ENCODE data around the gene PNPLA3.

DNA sequence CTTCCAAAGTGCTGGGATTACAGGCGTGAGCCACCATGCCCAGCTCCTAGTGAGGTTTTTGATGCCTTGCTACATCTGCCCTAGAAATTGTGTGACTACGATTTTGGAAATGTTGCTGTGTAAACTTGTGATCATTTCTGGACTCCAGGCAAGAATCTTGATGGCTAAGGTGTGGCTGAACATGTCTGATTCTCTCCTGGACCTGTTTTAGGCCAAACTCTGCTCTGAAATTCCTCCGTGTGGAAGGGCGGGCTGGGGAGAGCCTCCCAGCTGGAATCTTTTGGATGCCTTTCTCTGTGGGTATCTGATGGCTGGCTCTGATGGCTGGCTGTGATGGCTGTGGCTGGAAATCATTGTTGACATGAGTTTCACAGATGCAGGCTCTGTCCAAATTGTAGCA, 8.2 kb downstream of the PNPLA3 start:
- TF ChIP-seq, protein P1, sequence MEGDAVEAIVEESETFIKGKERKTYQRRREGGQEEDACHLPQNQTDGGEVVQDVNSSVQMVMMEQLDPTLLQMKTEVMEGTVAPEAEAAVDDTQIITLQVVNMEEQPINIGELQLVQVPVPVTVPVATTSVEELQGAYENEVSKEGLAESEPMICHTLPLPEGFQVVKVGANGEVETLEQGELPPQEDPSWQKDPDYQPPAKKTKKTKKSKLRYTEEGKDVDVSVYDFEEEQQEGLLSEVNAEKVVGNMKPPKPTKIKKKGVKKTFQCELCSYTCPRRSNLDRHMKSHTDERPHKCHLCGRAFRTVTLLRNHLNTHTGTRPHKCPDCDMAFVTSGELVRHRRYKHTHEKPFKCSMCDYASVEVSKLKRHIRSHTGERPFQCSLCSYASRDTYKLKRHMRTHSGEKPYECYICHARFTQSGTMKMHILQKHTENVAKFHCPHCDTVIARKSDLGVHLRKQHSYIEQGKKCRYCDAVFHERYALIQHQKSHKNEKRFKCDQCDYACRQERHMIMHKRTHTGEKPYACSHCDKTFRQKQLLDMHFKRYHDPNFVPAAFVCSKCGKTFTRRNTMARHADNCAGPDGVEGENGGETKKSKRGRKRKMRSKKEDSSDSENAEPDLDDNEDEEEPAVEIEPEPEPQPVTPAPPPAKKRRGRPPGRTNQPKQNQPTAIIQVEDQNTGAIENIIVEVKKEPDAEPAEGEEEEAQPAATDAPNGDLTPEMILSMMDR (conservative IDR thresholded peaks at IDR 0.05; ENCODE audit: low read length): no peak
- TF ChIP-seq EZH2phosphoT487 (IDR thresholded peaks at IDR 0.05; ENCODE audit: borderline replicate concordance, low read depth, low read length): no peak

All from OCI-LY7 (cell line).